Spleen (tissue), 11 donors: ENCODE measurements around the gene PDE2A. TPM values are rescaled to one million over a fixed set of nuclear protein-coding genes. Genes with fewer than 3 reads are reported as not detected.

Experiments used
- DNase-seq: peaks from one replicate; pipeline ENCODE4 v3.0.0-alpha.2; 2020
- H3K27ac ChIP-seq, 8 donors: fragments of 200-600 bp; sonication (generic) in 7 of 8; 1 replicate in 4 of 8; 2 replicates in 4 of 8; pipeline versions ENCODE4 v1.5.0 to v1.8.0; 2016 to 2021; ENCODE audit warnings: inconsistent platforms in 4 of 8, mild to moderate bottlenecking in 4 of 8, moderate library complexity in 1 of 8
- H3K27me3 ChIP-seq, 7 donors: fragments of 200-600 bp; sonication (generic) in 6 of 7; replicated peaks in 1 of 7; 1 replicate in 4 of 7; 2 replicates in 3 of 7; pipeline versions ENCODE4 v1.5.0 to v1.8.0; 2016 to 2021; ENCODE audit warnings: inconsistent platforms in 3 of 7, mild to moderate bottlenecking in 1 of 7
- H3K36me3 ChIP-seq, 6 donors: fragments of 200-600 bp; sonication (generic) in 5 of 6; 1 replicate in 4 of 6; 2 replicates in 2 of 6; pipeline versions ENCODE4 v1.5.0 to v1.8.0; 2016 to 2021; ENCODE audit warnings: inconsistent platforms in 2 of 6
- H3K4me1 ChIP-seq, 6 donors: fragments of 200-600 bp; sonication (generic) in 5 of 6; 1 replicate in 3 of 6; 2 replicates in 3 of 6; pipeline versions ENCODE4 v1.5.0 to v1.8.0; 2016 to 2021; ENCODE audit warnings: inconsistent platforms in 3 of 6
- H3K4me3 ChIP-seq, 8 donors: fragments of 200-600 bp; sonication (generic) in 7 of 8; 1 replicate in 4 of 8; 2 replicates in 4 of 8; pipeline versions ENCODE4 v1.5.0 to v1.8.0; 2016 to 2021; ENCODE audit warnings: inconsistent platforms in 4 of 8, mild to moderate bottlenecking in 4 of 8, moderate library complexity in 2 of 8
- H3K9me3 ChIP-seq, 8 donors: fragments of 200-600 bp; sonication (generic) in 7 of 8; 1 replicate in 4 of 8; 2 replicates in 4 of 8; pipeline versions ENCODE4 v1.5.0 to v1.8.0; 2016 to 2021; ENCODE audit warnings: inconsistent platforms in 4 of 8
- POLR2A ChIP-seq, 3 donors: fragments of 450-650 bp; IDR thresholded peaks; one replicate each; pipeline ENCODE4 v1.5.1; 2017; ENCODE audit warnings: antibody characterized with exemption in 3 of 3, mild to moderate bottlenecking in 1 of 3
- POLR2AphosphoS5 ChIP-seq, 3 donors: sonication (generic); formaldehyde crosslinking; IDR thresholded peaks; one replicate each; pipeline ENCODE4 v1.5.1; 2017; ENCODE audit warnings: antibody characterized with exemption in 3 of 3
- WGBS, 5 donors: extraction: QIAGEN DNeasy Blood & Tissue Kit in 3 of 5; methylation state at CpG; one replicate each; pipeline versions ENCODE4 v1.1.5 to v1.1.7; 2013 to 2018; 5-methylcytosine and 5-hydroxymethylcytosine counted together
- intact Hi-C: fragments of 100-400 bp; cut with DNase I; formaldehyde crosslinking; loops from one replicate; pipeline ENCODE4 v1.15.0; 2023; ENCODE audit warnings: low total_unique reads
- polyA plus RNA-seq, 3 donors: library from polyadenylated mRNA; stranded (reverse); fragments of 200-250 nt; gene quantifications; one replicate each; pipeline ENCODE4 v1.2.1, GENCODE V29; 2013
- total RNA-seq, 7 donors: library from RNA; depleted of rRNA in 3 of 7; stranded (reverse); fragments of >200 nt in 3 of 7; fragmentation: NEBNext Ultra II Directional in 4 of 7; extraction: Animal tissue kit (Norgen Biotek cat#: 25700) in 4 of 7; gene quantifications; one replicate each; pipeline versions ENCODE4 v1.1.0 to v1.2.1, GENCODE V29; 2016 to 2021
- TF ChIP-seq, protein P1 (sequence below), 11 experiments: fragments of 200-600 bp in 7 of 11; fragments of 450-650 bp in 4 of 11; sonication (generic) in 4 of 11; IDR thresholded peaks in 8 of 11; conservative IDR thresholded peaks in 3 of 11; 1 replicate in 7 of 11; 2 replicates in 4 of 11; pipeline versions ENCODE4 v1.4.0 to v1.8.0; 2016 to 2021; ENCODE audit warnings: antibody characterized with exemption in 11 of 11, inconsistent platforms in 4 of 11, mild to moderate bottlenecking in 1 of 11
- donor health status: healthy with polysubstance abuse.
- donor health status: DM: no; HTN: no; CAD: no; lungs with moderate emphysema.
- donor health status: DM: no; HTN: no; CAD: no.
- donor health status: Bipolar disorder and iron deficiency.
- donor health status: healthy.
- donor health status: DM: no; HTN: no; CAD: no.
- donor health status: DM: yes; HTN: yes; CAD: no.

Gene PDE2A
- total and polyA plus RNA-seq, 10 donors, result 58.2 to 584 (median 333) TPM

- Histone ChIP-seq H3K27ac (no peak overlapping the region), H3K27me3 (peaks cover 0 to 3% (median 0%) of the 10 kb centered on the region in 7 donors), H3K36me3 (no peaks in the 10 kb centered on the region), H3K4me3 (no peak overlapping the region), H3K4me1 (no peaks in the 10 kb centered on the region), H3K9me3 (peaks cover 0 to 7% (median 0%) of the 10 kb centered on the region in 8 donors)
- intact Hi-C loops, result no loop called here
- no peak for DNase-seq
- TF ChIP-seq POLR2A (IDR thresholded peaks at IDR 0.05) (no peak), POLR2AphosphoS5 (IDR thresholded peaks at IDR 0.05) (no peak)
- TF ChIP-seq, protein P1, sequence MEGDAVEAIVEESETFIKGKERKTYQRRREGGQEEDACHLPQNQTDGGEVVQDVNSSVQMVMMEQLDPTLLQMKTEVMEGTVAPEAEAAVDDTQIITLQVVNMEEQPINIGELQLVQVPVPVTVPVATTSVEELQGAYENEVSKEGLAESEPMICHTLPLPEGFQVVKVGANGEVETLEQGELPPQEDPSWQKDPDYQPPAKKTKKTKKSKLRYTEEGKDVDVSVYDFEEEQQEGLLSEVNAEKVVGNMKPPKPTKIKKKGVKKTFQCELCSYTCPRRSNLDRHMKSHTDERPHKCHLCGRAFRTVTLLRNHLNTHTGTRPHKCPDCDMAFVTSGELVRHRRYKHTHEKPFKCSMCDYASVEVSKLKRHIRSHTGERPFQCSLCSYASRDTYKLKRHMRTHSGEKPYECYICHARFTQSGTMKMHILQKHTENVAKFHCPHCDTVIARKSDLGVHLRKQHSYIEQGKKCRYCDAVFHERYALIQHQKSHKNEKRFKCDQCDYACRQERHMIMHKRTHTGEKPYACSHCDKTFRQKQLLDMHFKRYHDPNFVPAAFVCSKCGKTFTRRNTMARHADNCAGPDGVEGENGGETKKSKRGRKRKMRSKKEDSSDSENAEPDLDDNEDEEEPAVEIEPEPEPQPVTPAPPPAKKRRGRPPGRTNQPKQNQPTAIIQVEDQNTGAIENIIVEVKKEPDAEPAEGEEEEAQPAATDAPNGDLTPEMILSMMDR (IDR thresholded peaks at IDR 0.05 in 8 of 11, conservative IDR thresholded peaks at IDR 0.05 in 3 of 11), result no peak
- WGBS, 5 donors, result 86 to 95% (median 89%) methylated on average over 5 to 6 of the region's 6 CpGs
Observed at GRCh38 chr11:72543849-72544542, 130.2 kb downstream of the PDE2A start.

DNA sequence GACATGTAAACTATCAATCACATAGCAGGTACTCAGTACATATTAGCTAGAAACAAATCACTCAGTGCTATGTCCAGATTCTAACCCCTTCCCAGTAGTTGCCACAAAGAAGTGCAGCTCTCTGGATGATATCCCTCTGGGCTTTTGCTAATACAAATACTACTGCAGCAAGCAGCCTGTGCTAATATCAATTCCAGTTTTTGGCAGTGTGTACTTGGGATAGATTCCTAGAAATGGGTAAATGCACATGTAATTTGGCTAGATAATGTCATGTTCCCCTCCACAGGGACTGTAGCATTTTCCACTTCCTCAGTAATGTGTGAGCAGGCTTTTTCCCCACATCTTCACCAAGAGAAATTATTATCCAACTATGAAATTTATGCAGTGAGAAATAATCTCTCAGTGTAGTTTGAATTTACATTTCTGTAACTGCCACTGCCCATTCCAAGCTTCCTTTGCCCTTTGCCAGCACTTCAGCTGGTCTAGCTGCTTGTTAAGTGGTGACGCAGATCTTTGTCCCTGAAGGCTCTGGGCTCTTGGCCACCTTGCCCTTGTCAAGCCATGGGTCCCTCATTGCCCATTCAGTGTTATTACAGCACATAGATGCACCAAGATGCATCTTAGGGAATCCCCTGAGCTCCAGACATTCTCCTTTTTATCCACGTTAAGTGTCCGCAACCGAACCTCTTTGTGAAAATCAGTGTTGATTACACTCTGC lies 132.8 kb downstream of the PDE2A start:
- intact Hi-C loops, result no loop called here
- Histone ChIP-seq H3K27me3 (peaks cover 0 to 3% (median 0%) of the 10 kb centered on the region in 7 donors), H3K9me3 (peaks cover 0 to 7% (median 0%) of the 10 kb centered on the region in 8 donors), H3K36me3 (no peaks in the 10 kb centered on the region), H3K27ac (no peak overlapping the region), H3K4me3 (no peak overlapping the region), H3K4me1 (no peaks in the 10 kb centered on the region)
- no peak for DNase-seq
- 80 to 96% (median 92%) methylated on average over 4 of the region's 4 CpGs for WGBS, 5 donors
- TF ChIP-seq POLR2A (IDR thresholded peaks at IDR 0.05), result no peak
- TF ChIP-seq POLR2AphosphoS5 (IDR thresholded peaks at IDR 0.05), result no peak
- TF ChIP-seq, protein P1 (IDR thresholded peaks at IDR 0.05 in 8 of 11, conservative IDR thresholded peaks at IDR 0.05 in 3 of 11), result no peak

GRCh38 chr11:72537051-72537450 lies 137.2 kb downstream of the PDE2A start:
- DNase-seq, result no peak
- no peak overlapping the region for H3K4me3 ChIP-seq
- H3K27ac ChIP-seq, result no peak overlapping the region
- H3K36me3 ChIP-seq, result no peaks in the 10 kb centered on the region
- WGBS, 5 donors, result 86 to 96% (median 92%) methylated on average over 2 of the region's 2 CpGs
- H3K9me3 ChIP-seq, result peaks cover 0 to 7% (median 0%) of the 10 kb centered on the region in 8 donors
- peaks cover 0 to 6% (median 0%) of the 10 kb centered on the region in 7 donors for H3K27me3 ChIP-seq
- peaks cover 0 to 13% (median 5%) of the 10 kb centered on the region in 6 donors for H3K4me1 ChIP-seq
- intact Hi-C loops, result no loop called here
- TF ChIP-seq POLR2AphosphoS5 (IDR thresholded peaks at IDR 0.05) (no peak), POLR2A (IDR thresholded peaks at IDR 0.05) (no peak)
- TF ChIP-seq, protein P1 (IDR thresholded peaks at IDR 0.05 in 8 of 11, conservative IDR thresholded peaks at IDR 0.05 in 3 of 11), result no peak

DNA sequence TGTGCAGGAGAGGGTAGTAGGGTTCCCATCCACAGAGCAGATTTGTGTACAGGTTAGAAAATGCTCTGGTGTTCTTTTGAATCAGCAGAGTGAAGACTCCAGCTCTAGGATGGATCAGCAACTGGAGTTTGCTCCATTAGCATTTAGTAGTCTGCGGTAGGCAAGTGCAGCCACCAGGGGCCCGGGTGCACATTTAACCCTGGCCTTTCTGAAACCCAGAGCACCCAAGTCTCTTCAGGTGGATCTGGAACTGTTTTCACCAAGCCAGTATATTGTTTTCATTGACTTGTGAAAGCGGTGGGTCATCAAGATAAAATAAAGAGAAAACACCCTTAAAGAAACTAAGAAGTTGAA lies 139.1 kb downstream of the PDE2A start:
- Histone ChIP-seq H3K36me3 (no peaks in the 10 kb centered on the region), H3K4me3 (no peak overlapping the region), H3K9me3 (peaks cover 0 to 5% (median 0%) of the 10 kb centered on the region in 8 donors), H3K4me1 (peaks cover 0 to 13% (median 5%) of the 10 kb centered on the region in 6 donors), H3K27me3 (peaks cover 0 to 6% (median 0%) of the 10 kb centered on the region in 7 donors), H3K27ac (peak overlapping the region in 7 of 8 donors; percentile 48 to 73 (median 62))
- intact Hi-C loops, result no loop called here
- WGBS, 5 donors, result 56 to 81% (median 60%) methylated on average over 3 of the region's 3 CpGs
- TF ChIP-seq POLR2AphosphoS5 (IDR thresholded peaks at IDR 0.05) (no peak), POLR2A (IDR thresholded peaks at IDR 0.05) (no peak)
- TF ChIP-seq, protein P1 (IDR thresholded peaks at IDR 0.05 in 8 of 11, conservative IDR thresholded peaks at IDR 0.05 in 3 of 11), result no peak
- no peak for DNase-seq
